Tibial nerve (tissue), 4 donors: ENCODE data around the gene NR0B1. TPM values are rescaled to one million over a fixed set of nuclear protein-coding genes. Genes with fewer than 3 reads are reported as not detected.

Experiments
- DNase-seq, 2 donors: peaks; one replicate each; pipeline ENCODE4 v3.0.0-alpha.2; 2019; ENCODE audit warnings: low spot score in 2 of 2
- H3K27ac ChIP-seq, 4 donors: fragments of 200-600 bp; sonication (generic) in 3 of 4; one replicate each; pipeline ENCODE4 v1.5.1; 2017 to 2019; ENCODE audit warnings: mild to moderate bottlenecking in 1 of 4
- H3K27me3 ChIP-seq, 2 donors: fragments of 200-600 bp; sonication (generic) in 1 of 2; one replicate each; pipeline versions ENCODE4 v1.5.1 to v1.6.0; 2017 to 2019
- H3K36me3 ChIP-seq, 3 donors: fragments of 200-600 bp; sonication (generic); one replicate each; pipeline ENCODE4 v1.5.1; 2018 to 2019
- H3K4me1 ChIP-seq, 4 donors: fragments of 200-600 bp; sonication (generic) in 3 of 4; one replicate each; pipeline ENCODE4 v1.5.1; 2017 to 2019
- H3K4me3 ChIP-seq, 4 donors: fragments of 200-600 bp; sonication (generic) in 3 of 4; one replicate each; pipeline ENCODE4 v1.5.1; 2017 to 2019; ENCODE audit warnings: mild to moderate bottlenecking in 1 of 4, moderate library complexity in 1 of 4
- H3K9me3 ChIP-seq, 4 donors: fragments of 200-600 bp; sonication (generic) in 3 of 4; one replicate each; pipeline ENCODE4 v1.5.1; 2017 to 2019
- EP300 ChIP-seq, 2 donors: sonication (generic); formaldehyde crosslinking; IDR thresholded peaks; one replicate each; pipeline ENCODE4 v1.6.1; 2017; ENCODE audit warnings: antibody characterized with exemption in 2 of 2, mild to moderate bottlenecking in 1 of 2
- POLR2A ChIP-seq, 2 donors: fragments of 450-650 bp; IDR thresholded peaks; one replicate each; pipeline ENCODE4 v1.6.1; 2017; ENCODE audit warnings: antibody characterized with exemption in 2 of 2, mild to moderate bottlenecking in 2 of 2, moderate library complexity in 2 of 2
- WGBS, 2 donors: methylation state at CpG; one replicate each; pipeline ENCODE4 v1.1.5; 2018; 5-methylcytosine and 5-hydroxymethylcytosine counted together
- total RNA-seq, 4 donors: library from RNA; depleted of rRNA; stranded (reverse); fragments of >200 nt; gene quantifications; one replicate each; pipeline ENCODE4 v1.1.0, GENCODE V29; 2016
- TF ChIP-seq, protein P1 (sequence below), 5 experiments: fragments of 200-600 bp in 3 of 5; fragments of 450-650 bp in 2 of 5; sonication (generic) in 3 of 5; IDR thresholded peaks; one replicate each; pipeline ENCODE4 v1.5.1; 2016 to 2019; ENCODE audit warnings: antibody characterized with exemption in 5 of 5, mild to moderate bottlenecking in 3 of 5, moderate library complexity in 2 of 5

The NR0B1 gene, protein sequence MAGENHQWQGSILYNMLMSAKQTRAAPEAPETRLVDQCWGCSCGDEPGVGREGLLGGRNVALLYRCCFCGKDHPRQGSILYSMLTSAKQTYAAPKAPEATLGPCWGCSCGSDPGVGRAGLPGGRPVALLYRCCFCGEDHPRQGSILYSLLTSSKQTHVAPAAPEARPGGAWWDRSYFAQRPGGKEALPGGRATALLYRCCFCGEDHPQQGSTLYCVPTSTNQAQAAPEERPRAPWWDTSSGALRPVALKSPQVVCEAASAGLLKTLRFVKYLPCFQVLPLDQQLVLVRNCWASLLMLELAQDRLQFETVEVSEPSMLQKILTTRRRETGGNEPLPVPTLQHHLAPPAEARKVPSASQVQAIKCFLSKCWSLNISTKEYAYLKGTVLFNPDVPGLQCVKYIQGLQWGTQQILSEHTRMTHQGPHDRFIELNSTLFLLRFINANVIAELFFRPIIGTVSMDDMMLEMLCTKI
- total RNA-seq: 1 to 10 TPM in 2 of 4 donors, under 1 TPM in 1, not detected in 1; 0.22 to 3.3 (median 1.0) TPM

DNA sequence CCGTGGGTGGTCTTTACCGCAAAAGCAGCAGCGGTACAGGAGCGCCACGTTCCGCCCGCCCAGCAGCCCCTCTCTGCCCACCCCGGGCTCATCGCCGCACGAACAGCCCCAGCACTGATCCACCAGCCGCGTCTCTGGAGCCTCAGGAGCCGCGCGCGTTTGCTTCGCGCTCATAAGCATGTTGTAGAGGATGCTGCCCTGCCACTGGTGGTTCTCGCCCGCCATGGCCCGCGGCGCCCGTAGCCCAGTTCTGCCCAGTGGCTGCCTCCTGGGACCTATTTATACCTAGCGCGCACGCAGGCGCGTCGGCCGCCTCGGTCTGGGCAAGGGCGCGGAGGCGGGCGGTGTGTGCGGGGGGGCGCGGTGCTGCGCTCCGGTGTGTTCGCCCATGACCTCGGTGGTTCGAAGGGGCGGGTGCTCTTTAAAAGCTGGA is at the start of gene NR0B1:
NR0B1 (minus strand) TSS at position 252 of the 433 bp plus-strand sequence; CDS start at position 225, 27 bp downstream.
- H3K27ac ChIP-seq: no peak within 1 kb of the TSS
- peaks cover 0 to 14% (median 0%) of the 10 kb centered on the region in 4 donors for H3K4me1 ChIP-seq
- H3K36me3 ChIP-seq: no peaks in the 10 kb centered on the region
- H3K4me3 ChIP-seq: peak within 1 kb of the TSS in 2 of 4 donors; percentile 7 to 37
- TF ChIP-seq EP300 (IDR thresholded peaks at IDR 0.05) (no peak), POLR2A (IDR thresholded peaks at IDR 0.05) (no peak)
- TF ChIP-seq, protein P1, sequence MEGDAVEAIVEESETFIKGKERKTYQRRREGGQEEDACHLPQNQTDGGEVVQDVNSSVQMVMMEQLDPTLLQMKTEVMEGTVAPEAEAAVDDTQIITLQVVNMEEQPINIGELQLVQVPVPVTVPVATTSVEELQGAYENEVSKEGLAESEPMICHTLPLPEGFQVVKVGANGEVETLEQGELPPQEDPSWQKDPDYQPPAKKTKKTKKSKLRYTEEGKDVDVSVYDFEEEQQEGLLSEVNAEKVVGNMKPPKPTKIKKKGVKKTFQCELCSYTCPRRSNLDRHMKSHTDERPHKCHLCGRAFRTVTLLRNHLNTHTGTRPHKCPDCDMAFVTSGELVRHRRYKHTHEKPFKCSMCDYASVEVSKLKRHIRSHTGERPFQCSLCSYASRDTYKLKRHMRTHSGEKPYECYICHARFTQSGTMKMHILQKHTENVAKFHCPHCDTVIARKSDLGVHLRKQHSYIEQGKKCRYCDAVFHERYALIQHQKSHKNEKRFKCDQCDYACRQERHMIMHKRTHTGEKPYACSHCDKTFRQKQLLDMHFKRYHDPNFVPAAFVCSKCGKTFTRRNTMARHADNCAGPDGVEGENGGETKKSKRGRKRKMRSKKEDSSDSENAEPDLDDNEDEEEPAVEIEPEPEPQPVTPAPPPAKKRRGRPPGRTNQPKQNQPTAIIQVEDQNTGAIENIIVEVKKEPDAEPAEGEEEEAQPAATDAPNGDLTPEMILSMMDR (IDR thresholded peaks at IDR 0.05): no peak
- no peak for DNase-seq
- H3K27me3 ChIP-seq: peaks cover 0 to 32% of the 10 kb centered on the region in 2 donors
- no peaks in the 10 kb centered on the region for H3K9me3 ChIP-seq
- 1 to 44% methylated on average over 16 to 46 of the region's 46 CpGs for WGBS, 2 donors

DNA sequence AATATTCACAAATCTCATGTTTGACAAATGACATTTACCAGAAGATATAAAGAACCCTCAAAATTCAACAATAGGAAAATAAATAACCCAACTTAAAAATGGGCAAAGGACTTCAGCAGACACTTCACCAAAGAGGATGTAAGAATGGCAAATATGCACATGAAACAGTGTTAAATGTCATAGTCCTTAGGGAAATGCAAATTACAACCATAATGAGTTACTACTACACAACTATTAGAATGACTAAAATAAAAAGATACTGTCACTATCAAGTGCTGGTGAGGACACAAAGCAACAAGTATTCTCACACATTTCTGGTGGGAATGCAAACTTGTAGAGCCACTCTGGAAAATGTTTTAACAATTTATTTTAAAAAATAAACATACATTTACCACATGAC is 40.8 kb upstream of the NR0B1 start:
- no peaks in the 10 kb centered on the region for H3K36me3 ChIP-seq
- no peaks in the 10 kb centered on the region for H3K4me1 ChIP-seq
- H3K4me3 ChIP-seq: no peak overlapping the region
- TF ChIP-seq EP300 (IDR thresholded peaks at IDR 0.05): no peak
- no peak for TF ChIP-seq POLR2A (IDR thresholded peaks at IDR 0.05)
- TF ChIP-seq, protein P1 (IDR thresholded peaks at IDR 0.05): no peak
- H3K27ac ChIP-seq: no peak overlapping the region
- peaks cover 0 to 9% (median 3%) of the 10 kb centered on the region in 4 donors for H3K9me3 ChIP-seq
- no peaks in the 10 kb centered on the region for H3K27me3 ChIP-seq
- DNase-seq: no peak

DNA sequence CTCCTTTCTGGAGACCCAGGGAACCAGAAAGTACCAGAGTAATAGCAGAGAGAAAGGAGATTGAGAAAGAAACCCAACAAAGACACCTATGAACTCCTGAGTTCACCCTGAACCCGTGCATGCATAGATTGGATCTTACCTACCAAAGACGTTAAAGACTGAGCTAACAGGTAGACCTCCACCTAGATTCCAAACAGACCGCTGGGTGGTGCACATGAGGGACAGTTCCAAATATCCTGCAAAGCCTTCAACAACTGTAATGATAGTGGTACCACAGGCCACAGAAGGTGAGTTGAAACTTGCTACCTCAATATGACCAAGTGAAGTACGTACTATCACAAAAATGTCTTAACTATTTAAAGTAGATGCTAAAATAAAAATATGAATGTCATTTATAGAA is 34.0 kb upstream of the NR0B1 start:
- 51 to 77% methylated on average over 4 of the region's 4 CpGs for WGBS, 2 donors
- Histone ChIP-seq H3K4me1 (no peaks in the 10 kb centered on the region), H3K36me3 (no peaks in the 10 kb centered on the region), H3K4me3 (no peak overlapping the region), H3K9me3 (no peaks in the 10 kb centered on the region), H3K27me3 (no peaks in the 10 kb centered on the region), H3K27ac (no peak overlapping the region)
- no peak for DNase-seq
- TF ChIP-seq, protein P1 (IDR thresholded peaks at IDR 0.05): no peak
- no peak for TF ChIP-seq EP300 (IDR thresholded peaks at IDR 0.05)
- no peak for TF ChIP-seq POLR2A (IDR thresholded peaks at IDR 0.05)

DNA sequence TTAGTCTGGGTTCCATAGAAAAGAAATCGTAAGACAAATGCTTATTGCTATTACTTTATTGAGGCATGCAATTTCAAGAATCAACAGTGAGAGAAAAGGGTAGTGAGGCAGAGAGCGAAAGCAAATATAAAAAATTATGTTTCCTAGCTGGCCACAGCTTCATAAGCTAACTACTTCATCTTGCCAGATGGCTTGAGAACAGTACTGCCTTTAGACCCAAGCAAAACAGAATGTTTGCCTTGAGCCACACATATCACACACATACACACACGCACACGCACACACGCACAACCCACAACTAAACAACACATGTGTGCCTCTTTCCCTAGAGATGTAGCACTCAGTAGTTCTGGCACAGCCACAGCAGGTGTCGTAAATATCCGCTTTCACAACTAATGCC is 31.6 kb upstream of the NR0B1 start:
- Histone ChIP-seq H3K9me3 (no peaks in the 10 kb centered on the region), H3K4me3 (no peak overlapping the region), H3K27me3 (no peaks in the 10 kb centered on the region), H3K36me3 (no peaks in the 10 kb centered on the region), H3K27ac (no peak overlapping the region), H3K4me1 (no peaks in the 10 kb centered on the region)
- DNase-seq: peak in 1 of 2 donors; percentile 4
- WGBS, 2 donors: 81% methylated on average over 7 of the region's 7 CpGs
- TF ChIP-seq POLR2A (IDR thresholded peaks at IDR 0.05): no peak
- TF ChIP-seq, protein P1 (IDR thresholded peaks at IDR 0.05): no peak

DNA sequence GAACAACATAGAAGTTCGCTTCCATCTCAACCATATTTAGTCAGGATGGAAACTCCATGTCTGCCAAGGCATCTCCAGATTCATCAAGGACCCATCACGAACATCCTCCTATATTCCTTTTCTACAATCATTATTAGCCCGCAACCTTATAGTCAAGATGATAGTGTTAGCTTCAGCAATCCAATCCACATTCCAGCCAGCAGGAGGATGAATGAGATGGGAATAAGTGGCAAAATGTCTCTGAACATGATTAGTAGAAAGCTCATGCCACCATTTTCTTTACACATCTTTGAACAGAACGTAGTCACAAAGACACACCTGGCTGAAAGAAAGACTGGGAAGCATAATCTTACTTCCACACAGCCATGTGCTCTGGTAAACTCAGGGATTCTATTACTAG is 18.6 kb upstream of the NR0B1 start:
- WGBS, 2 donors: 82 to 92% methylated on average over 4 of the region's 4 CpGs
- H3K4me3 ChIP-seq: no peak overlapping the region
- no peaks in the 10 kb centered on the region for H3K9me3 ChIP-seq
- no peaks in the 10 kb centered on the region for H3K27me3 ChIP-seq
- DNase-seq: no peak
- TF ChIP-seq, protein P1 (IDR thresholded peaks at IDR 0.05): no peak
- TF ChIP-seq POLR2A (IDR thresholded peaks at IDR 0.05): no peak
- no peak for TF ChIP-seq EP300 (IDR thresholded peaks at IDR 0.05)
- H3K27ac ChIP-seq: no peak overlapping the region
- no peaks in the 10 kb centered on the region for H3K36me3 ChIP-seq
- H3K4me1 ChIP-seq: no peaks in the 10 kb centered on the region
